H9 (cell line): Measurements from ENCODE around the gene SPRR2D. TPM values are rescaled to one million over a fixed set of nuclear protein-coding genes. Genes with fewer than 3 reads are reported as not detected.
A peak's percentile ranks its signal among the peaks of the same experiment; 100 is the strongest.

Experiments used
- DNase-seq: peaks from one replicate; pipeline ENCODE4 v3.0.0-alpha.2; 2017
- H2AFZ ChIP-seq: one replicate; pipeline ENCODE4 v1.6.1; 2013; ENCODE audit warnings: mild to moderate bottlenecking, low read length, control low read depth, moderate library complexity
- H2AK5ac ChIP-seq: 2 replicates; pipeline ENCODE4 v1.6.1; 2013; ENCODE audit warnings: low read length, control low read depth, mixed read lengths; ENCODE audit not compliant: insufficient read length
- H2BK120ac ChIP-seq: one replicate; pipeline ENCODE4 v1.6.1; 2013; ENCODE audit warnings: low read depth, mild to moderate bottlenecking, low read length, control low read depth, inconsistent platforms; ENCODE audit not compliant: poor library complexity, severe bottlenecking
- H2BK12ac ChIP-seq: 2 replicates; pipeline ENCODE4 v1.6.1; 2013; ENCODE audit warnings: low read length, control low read depth, mixed read lengths, low read depth; ENCODE audit not compliant: insufficient read length
- H2BK15ac ChIP-seq: 2 replicates; pipeline ENCODE4 v1.6.1; 2013; ENCODE audit warnings: low read depth, low read length, control low read depth
- H2BK20ac ChIP-seq: one replicate; pipeline ENCODE4 v1.6.1; 2013; ENCODE audit warnings: low read depth, mild to moderate bottlenecking, low read length, control low read depth, inconsistent platforms; ENCODE audit not compliant: poor library complexity, severe bottlenecking
- H2BK5ac ChIP-seq: 2 replicates; pipeline ENCODE4 v1.6.1; 2013; ENCODE audit warnings: low read length, control low read depth, mixed read lengths; ENCODE audit not compliant: insufficient read length
- H3K14ac ChIP-seq: 2 replicates; pipeline ENCODE4 v1.6.1; 2013; ENCODE audit warnings: low read length, control low read depth; ENCODE audit not compliant: insufficient read depth
- H3K18ac ChIP-seq: 2 replicates; pipeline ENCODE4 v1.6.1; 2013; ENCODE audit warnings: low read depth, mild to moderate bottlenecking, mixed read lengths, low read length, control low read depth; ENCODE audit not compliant: insufficient read length
- H3K23ac ChIP-seq: 2 replicates; pipeline ENCODE4 v1.6.1; 2013; ENCODE audit warnings: low read length, control low read depth, mixed read lengths, low read depth; ENCODE audit not compliant: insufficient read length
- H3K23me2 ChIP-seq: 2 replicates; pipeline ENCODE4 v1.6.1; 2013; ENCODE audit warnings: low read depth, mild to moderate bottlenecking, mixed read lengths, low read length, control low read depth; ENCODE audit not compliant: insufficient read length, poor library complexity, severe bottlenecking
- H3K27ac ChIP-seq: 2 replicates; pipeline ENCODE4 v1.5.1; 2013; ENCODE audit warnings: low read length, control low read depth, mixed read lengths, low read depth; ENCODE audit not compliant: insufficient read length
- H3K27me3 ChIP-seq: 2 replicates; pipeline ENCODE4 v1.6.1; 2013; ENCODE audit warnings: low read length, control low read depth, inconsistent platforms; ENCODE audit not compliant: insufficient read depth
- H3K4ac ChIP-seq: 2 replicates; pipeline ENCODE4 v1.6.1; 2013; ENCODE audit warnings: low read depth, mild to moderate bottlenecking, control low read depth, inconsistent platforms, low read length, moderate library complexity
- H3K4me1 ChIP-seq: 2 replicates; pipeline ENCODE4 v1.6.1; 2013; ENCODE audit warnings: low read length, control low read depth, inconsistent platforms; ENCODE audit not compliant: insufficient read depth
- H3K4me2 ChIP-seq: 2 replicates; pipeline ENCODE4 v1.6.1; 2013; ENCODE audit warnings: low read length, control low read depth, mixed read lengths; ENCODE audit not compliant: insufficient read length, insufficient read depth
- H3K56ac ChIP-seq: 2 replicates; pipeline ENCODE4 v1.6.1; 2013; ENCODE audit warnings: low read depth, mild to moderate bottlenecking, mixed read lengths, low read length, control low read depth; ENCODE audit not compliant: insufficient read length
- H3K79me1 ChIP-seq: 2 replicates; pipeline ENCODE4 v1.6.1; 2013; ENCODE audit warnings: low read depth, mild to moderate bottlenecking, moderate library complexity, low read length, control low read depth, inconsistent platforms; ENCODE audit not compliant: insufficient read depth, poor library complexity, severe bottlenecking
- H3K79me2 ChIP-seq: 2 replicates; pipeline ENCODE4 v1.6.1; 2013; ENCODE audit warnings: low read length, control low read depth, inconsistent platforms; ENCODE audit not compliant: insufficient read depth
- H3K9ac ChIP-seq: 2 replicates; pipeline ENCODE4 v1.6.1; 2013; ENCODE audit warnings: low read length, control low read depth, mixed read lengths; ENCODE audit not compliant: insufficient read length; ENCODE audit errors: extremely low read depth
- H3K9me3 ChIP-seq: one replicate; pipeline ENCODE4 v1.6.1; 2013; ENCODE audit warnings: low read depth, low read length, inconsistent platforms; ENCODE audit not compliant: control insufficient read depth
- H3T11ph ChIP-seq: one replicate; pipeline ENCODE4 v1.6.1; 2013; ENCODE audit warnings: mild to moderate bottlenecking, low read length, control low read depth, inconsistent platforms
- H4K20me1 ChIP-seq: one replicate; pipeline ENCODE4 v1.6.1; 2013; ENCODE audit not compliant: control insufficient read depth, insufficient read length, insufficient read depth
- H4K5ac ChIP-seq: 2 replicates; pipeline ENCODE4 v1.6.1; 2013; ENCODE audit warnings: low read depth, mild to moderate bottlenecking, mixed read lengths, low read length, control low read depth; ENCODE audit not compliant: insufficient read length
- H4K8ac ChIP-seq: replicated peaks from 2 replicates; pipeline ENCODE4 v1.6.1; 2013; ENCODE audit warnings: low read length, control low read depth, mixed read lengths, low read depth; ENCODE audit not compliant: insufficient read length
- H4K91ac ChIP-seq: 2 replicates; pipeline ENCODE4 v1.6.1; 2013; ENCODE audit warnings: low read depth, mild to moderate bottlenecking, moderate library complexity, mixed read lengths, low read length, control low read depth; ENCODE audit not compliant: insufficient read length
- H3K27ac Mint-ChIP-seq, 3 experiments: 2 replicates in 2 of 3; 3 replicates in 1 of 3; pipeline ENCODE4 v1.8.0; 2020 to 2021; ENCODE audit warnings: mixed read lengths in 3 of 3, mild to moderate bottlenecking in 1 of 3, moderate library complexity in 1 of 3
- H3K27me3 Mint-ChIP-seq: 2 replicates; pipeline ENCODE4 v1.8.0; 2021; ENCODE audit warnings: low read depth, mild to moderate bottlenecking, moderate library complexity, mixed read lengths
- H3K36me3 Mint-ChIP-seq, 3 experiments: 2 replicates in 2 of 3; 3 replicates in 1 of 3; pipeline ENCODE4 v1.8.0; 2020 to 2021; ENCODE audit warnings: low read depth in 3 of 3, mixed read lengths in 3 of 3; ENCODE audit not compliant: insufficient read depth in 1 of 3
- H3K4me1 Mint-ChIP-seq, 2 experiments: 2 replicates each; pipeline ENCODE4 v1.8.0; 2020; ENCODE audit warnings: mixed read lengths in 2 of 2
- H3K4me3 Mint-ChIP-seq, 2 experiments: 2 replicates in 1 of 2; 3 replicates in 1 of 2; pipeline ENCODE4 v1.8.0; 2020 to 2021; ENCODE audit warnings: mild to moderate bottlenecking in 2 of 2, mixed read lengths in 2 of 2, moderate library complexity in 1 of 2
- H3K9me3 Mint-ChIP-seq, 2 experiments: 2 replicates in 1 of 2; 3 replicates in 1 of 2; pipeline ENCODE4 v1.8.0; 2020; ENCODE audit warnings: mild to moderate bottlenecking in 2 of 2, mixed read lengths in 2 of 2, moderate library complexity in 1 of 2
- WGBS: extraction: QIAGEN DNeasy Blood & Tissue Kit; methylation state at CpG from one replicate; pipeline ENCODE4 v1.1.7; 2013; ENCODE audit warnings: missing lambda C conversion rate, low lambda C conversion rate, mixed read lengths; ENCODE audit not compliant: insufficient read length; ENCODE audit errors: extremely low coverage; 5-methylcytosine and 5-hydroxymethylcytosine counted together
- total RNA-seq: library from RNA; stranded (reverse); gene quantifications from 2 replicates; pipeline ENCODE4 v1.2.1, GENCODE V29; 2021
- TF ChIP-seq, protein P1 (sequence below): fragments of 200-600 bp; sonication (generic); conservative IDR thresholded peaks from 3 replicates; pipeline ENCODE4 v1.8.0; 2021; ENCODE audit warnings: antibody characterized with exemption, mild to moderate bottlenecking

Gene SPRR2D
- total RNA-seq, 1 experiment from 2014 or later, result not detected

DNA sequence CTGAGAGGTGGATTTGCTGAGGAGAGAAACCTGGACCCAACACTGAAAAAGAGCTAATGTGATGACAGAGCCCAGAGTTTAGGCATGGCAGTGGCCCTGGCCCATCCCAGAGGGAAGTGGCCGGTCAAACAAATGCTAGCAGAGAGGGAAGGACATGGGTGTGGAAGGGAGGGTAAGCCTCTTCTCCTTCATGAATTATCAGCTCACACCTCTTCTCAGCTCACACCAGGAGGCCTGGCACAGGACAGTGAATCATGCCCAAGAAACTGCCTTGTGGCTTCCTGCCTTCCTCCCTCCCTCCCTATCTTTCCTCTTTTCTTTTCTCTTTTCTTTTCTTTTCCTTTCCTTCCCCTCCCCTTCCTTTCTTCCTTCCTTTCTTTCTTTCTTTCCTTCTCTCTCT lies 40.6 kb downstream of the SPRR2D start:
- TF ChIP-seq, protein P1, sequence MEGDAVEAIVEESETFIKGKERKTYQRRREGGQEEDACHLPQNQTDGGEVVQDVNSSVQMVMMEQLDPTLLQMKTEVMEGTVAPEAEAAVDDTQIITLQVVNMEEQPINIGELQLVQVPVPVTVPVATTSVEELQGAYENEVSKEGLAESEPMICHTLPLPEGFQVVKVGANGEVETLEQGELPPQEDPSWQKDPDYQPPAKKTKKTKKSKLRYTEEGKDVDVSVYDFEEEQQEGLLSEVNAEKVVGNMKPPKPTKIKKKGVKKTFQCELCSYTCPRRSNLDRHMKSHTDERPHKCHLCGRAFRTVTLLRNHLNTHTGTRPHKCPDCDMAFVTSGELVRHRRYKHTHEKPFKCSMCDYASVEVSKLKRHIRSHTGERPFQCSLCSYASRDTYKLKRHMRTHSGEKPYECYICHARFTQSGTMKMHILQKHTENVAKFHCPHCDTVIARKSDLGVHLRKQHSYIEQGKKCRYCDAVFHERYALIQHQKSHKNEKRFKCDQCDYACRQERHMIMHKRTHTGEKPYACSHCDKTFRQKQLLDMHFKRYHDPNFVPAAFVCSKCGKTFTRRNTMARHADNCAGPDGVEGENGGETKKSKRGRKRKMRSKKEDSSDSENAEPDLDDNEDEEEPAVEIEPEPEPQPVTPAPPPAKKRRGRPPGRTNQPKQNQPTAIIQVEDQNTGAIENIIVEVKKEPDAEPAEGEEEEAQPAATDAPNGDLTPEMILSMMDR, result no peak
- Histone ChIP-seq H3K4ac (no peak overlapping the region), H3K14ac (no peak overlapping the region), H2BK12ac (no peak overlapping the region), H4K91ac (no peak overlapping the region), H3T11ph (no peak overlapping the region), H3K79me2 (no peaks in the 10 kb centered on the region), H4K5ac (no peak overlapping the region), H3K27me3 (no peaks in the 10 kb centered on the region), H2BK15ac (no peak overlapping the region), H3K4me2 (no peak overlapping the region), H3K9ac (no peak overlapping the region), H2BK120ac (no peak overlapping the region), H3K23me2 (no peaks in the 10 kb centered on the region), H4K20me1 (no peaks in the 10 kb centered on the region), H2BK20ac (no peak overlapping the region), H3K23ac (no peak overlapping the region), H2AK5ac (no peak overlapping the region), H3K27ac (no peak overlapping the region), H3K79me1 (no peaks in the 10 kb centered on the region), H2AFZ (no peak overlapping the region), H3K56ac (no peak overlapping the region), H3K9me3 (no peaks in the 10 kb centered on the region), H3K18ac (no peak overlapping the region), H2BK5ac (no peak overlapping the region), H4K8ac (no peak overlapping the region), H3K4me1 (no peaks in the 10 kb centered on the region; the same call in 1 of the 2 replicates)
- WGBS, result no CpG with 5 or more reads among the region's 1 CpG
- Mint-ChIP-seq H3K4me3 (no peak overlapping the region), H3K27ac (peak overlapping the region in 1 of 3 experiments; percentile 63; a peak in 1 of 7 replicates), H3K27me3 (peaks cover 5% of the 10 kb centered on the region; the same call in 1 of the 2 replicates), H3K4me1 (peaks cover 10 to 19% of the 10 kb centered on the region in 2 experiments), H3K9me3 (peaks cover 12 to 21% of the 10 kb centered on the region in 2 experiments; a peak in 3 of 5 replicates), H3K36me3 (peaks cover 0 to 4% (median 0%) of the 10 kb centered on the region in 3 experiments; a peak in 3 of 7 replicates)
- no peak for DNase-seq
